GM21723 (cell line): ENCODE results near the gene C1orf35.

Experiments
- ATAC-seq: cut with Tn5 transposase; IDR thresholded peaks from one replicate; pipeline ENCODE4 v1.9.1; 2021; ENCODE audit warnings: mild to moderate bottlenecking, moderate library complexity; ENCODE audit not compliant: unreplicated experiment

C1orf35 gene

DNA sequence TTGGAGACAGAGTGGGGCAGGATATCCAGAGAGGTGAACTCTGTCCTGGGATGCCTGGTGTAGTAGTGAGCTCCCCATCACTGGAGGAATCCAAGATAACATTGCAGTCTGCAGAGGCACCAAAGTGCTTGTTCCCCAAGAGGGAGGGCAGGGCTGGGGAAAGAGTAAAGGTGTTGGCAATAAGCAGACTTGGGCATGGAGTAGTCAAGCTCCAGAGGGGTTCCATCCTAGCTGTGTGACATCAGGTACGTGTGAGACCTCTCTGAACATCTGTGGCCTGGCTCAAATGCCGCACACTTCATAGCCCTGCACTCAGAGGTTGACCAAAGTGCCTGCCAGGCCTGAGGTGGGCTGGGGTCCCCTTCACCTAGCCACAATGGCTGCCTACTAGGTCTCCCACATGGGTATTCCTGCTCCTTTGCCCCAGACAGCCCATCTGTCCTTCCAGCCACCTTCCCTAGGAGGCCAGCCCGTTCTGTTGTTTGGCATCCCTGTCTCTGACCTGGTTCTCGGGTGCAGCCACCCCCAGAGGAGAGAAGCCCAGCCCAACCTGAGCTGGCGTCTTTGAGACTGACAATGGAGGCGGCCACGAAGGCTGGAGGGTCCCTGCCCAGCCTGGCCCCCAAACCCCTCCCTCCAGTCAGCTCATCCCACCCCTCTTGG lies 23.4 kb downstream of the C1orf35 start:
- no peak for ATAC-seq

DNA sequence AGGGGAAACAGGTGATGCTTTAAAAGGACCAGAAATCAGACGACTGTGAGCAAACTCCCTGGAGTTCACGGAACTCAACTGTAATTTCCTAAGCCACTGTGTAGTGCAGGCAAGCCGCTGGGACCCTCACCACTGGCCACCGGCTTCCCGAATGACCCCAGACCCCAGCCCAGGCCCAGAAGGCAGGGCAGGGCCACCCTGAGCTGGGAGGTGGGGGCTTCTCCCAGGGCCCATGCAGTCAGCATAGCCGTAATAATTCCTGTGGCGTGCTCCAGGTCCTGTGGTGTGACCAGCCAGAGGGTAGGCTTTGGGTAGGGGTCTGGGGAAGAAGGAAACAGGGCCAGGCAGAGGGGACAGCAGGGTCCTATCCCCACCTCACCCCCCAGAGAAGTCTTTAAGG lies 24.1 kb downstream of the C1orf35 start:
- ATAC-seq, result no peak

DNA sequence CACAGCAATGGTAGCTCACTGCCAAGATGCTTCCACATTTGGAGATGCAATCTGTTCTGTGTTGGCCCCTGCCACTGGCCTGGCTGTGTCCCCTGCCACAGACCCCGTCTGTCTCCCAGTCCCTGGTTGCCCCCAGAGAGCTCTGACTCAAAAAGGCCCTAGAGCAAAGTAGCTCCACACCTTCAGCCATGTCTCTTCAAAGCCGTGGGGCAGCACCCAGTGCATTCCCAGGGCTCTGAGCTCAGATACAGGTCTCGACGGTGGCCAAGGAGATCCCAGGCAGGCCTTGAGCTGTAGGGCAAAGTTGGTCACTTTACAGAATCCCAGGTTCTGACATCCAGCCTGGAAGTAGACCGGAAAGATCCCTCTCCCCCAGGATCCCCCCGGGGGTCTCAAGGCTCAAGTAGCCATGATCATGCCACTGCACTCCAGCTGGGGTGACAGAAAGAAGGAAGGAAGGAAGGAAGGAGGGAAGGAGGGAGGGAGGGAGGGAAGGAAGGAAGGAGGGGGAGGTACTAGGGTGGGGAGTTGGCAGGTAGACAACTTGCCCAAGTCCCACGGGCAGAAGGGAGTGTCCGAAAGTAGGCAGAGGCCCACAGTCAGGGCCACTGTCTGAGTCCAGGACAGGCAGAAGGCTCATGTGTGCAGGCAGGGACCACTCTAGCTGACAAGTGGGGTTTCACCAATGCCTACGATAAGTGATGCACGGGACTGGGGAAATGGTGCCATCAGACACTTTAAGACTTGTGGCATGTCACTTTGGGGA lies 25.4 kb downstream of the C1orf35 start:
- no peak for ATAC-seq

DNA sequence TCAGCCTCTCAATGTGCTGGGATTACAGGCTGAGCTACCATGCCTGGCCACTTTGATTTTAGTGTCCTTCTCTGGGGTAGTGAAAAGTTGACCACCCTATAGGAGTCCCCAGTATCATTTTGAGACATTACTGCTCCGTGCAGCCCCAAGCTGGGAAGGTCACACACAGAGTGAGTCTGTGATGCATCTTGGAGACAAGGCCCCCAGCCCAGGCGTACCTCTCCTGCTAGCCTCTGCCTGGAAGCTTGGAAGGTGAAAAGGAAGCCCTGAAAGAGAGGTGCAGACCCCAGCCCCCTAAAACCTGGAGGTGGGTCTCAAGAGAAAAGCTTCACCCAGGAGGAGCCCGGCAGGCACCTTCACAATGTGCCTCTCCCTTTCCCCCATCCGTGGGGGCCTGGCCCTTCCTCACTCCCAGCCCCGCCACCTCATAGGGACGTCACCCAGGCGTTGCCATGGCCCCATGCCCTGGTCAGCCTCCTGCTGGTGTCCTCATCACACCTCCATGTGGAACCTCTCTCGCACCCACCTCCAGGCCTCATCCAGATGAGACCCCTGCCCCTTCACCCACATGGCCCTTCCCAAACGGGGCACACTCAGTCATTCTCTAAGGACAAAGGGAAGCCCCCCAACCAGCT lies 26.2 kb downstream of the C1orf35 start:
- no peak for ATAC-seq

DNA sequence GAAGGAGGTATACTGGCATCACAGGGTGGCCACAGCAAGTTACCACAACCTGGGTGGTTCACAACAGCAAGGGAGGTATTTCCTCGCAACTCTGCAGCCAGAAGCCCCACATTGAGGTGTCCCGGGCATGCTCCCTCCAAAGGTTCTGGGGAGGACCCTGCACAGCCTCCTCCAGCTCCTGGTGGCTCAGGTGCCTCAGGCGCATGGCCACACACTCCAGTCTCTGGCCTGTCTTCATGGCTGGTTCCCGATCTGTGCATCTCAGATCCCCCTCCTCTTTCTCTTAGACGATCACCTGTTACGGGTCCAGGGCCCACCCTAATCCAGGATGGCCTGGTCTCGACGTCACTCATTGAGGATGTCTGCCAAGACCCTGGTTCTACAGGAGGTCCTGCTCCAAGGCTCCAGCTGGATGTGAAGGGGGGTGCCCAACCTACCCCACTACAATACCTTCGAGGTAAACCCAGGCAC lies 27.3 kb downstream of the C1orf35 start:
- ATAC-seq, result no peak

DNA sequence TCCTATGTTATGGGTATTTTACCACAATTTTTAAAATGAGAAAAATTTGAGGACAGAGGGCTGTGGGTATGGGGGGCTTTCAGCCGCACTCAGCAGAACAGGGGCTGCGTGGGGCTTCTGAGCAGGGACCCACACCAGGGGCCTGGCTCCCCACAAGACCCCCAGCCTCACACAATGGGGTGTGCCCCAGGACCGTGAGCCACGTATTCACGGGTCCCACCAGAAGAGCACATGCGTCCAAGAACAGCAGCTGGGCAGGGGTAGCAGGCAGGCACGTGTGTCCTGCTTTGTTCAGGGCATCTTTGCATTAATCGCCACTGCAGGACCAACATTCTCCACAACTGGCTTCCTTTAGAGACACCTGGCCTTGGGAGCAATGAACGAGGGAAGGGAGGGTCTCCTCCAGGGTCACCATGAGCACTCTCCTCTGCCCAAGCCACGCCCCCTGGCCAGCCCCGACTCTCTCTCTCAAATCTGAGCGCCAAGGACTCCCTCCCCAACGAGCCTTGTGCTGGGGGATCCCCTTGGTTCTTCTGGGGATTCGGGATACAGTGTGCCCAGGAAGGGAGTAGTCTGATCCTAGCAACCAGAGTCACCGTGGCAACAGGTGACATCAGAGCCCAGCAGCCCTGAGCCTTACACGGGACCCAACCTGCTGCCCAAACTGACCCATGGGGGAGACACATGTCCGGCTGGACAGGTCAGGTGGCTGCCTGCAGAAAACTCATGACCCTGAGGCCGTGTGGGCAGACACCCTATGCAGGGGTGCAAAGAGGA lies 28.0 kb downstream of the C1orf35 start:
- ATAC-seq, result no peak

DNA sequence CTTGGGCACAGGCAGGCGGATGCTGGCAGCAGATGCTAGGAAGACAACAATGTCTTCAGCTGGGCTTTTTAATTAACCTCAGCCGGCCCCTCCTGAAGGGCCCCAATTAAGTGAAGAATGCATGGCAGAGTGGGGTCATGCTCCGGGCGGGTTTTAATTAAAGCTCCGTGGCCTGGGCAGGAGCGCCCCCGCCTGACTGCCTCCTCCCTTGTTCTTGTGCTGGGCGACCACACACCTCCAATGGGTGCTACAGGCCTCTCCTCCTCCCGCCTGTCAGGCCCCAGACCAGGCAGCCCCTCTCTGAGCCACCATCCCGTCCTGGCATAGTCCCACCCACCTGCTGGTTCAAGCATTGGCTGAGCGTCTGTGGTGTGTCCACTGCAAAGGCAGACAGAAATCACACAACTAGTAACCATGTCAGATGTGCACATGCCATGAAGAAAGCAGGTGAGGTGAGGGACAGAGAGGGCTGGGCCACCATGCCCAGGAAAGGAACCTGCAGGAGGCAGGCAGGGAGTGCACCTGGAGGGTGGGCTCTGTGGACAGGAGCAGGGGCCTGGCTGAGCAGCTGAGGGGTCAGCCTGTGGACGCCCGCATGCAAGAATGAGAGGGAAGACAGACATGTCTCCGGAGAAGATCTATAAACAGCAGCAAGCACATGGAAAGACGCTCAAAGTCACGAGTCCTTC lies 29.1 kb downstream of the C1orf35 start:
- no peak for ATAC-seq

DNA sequence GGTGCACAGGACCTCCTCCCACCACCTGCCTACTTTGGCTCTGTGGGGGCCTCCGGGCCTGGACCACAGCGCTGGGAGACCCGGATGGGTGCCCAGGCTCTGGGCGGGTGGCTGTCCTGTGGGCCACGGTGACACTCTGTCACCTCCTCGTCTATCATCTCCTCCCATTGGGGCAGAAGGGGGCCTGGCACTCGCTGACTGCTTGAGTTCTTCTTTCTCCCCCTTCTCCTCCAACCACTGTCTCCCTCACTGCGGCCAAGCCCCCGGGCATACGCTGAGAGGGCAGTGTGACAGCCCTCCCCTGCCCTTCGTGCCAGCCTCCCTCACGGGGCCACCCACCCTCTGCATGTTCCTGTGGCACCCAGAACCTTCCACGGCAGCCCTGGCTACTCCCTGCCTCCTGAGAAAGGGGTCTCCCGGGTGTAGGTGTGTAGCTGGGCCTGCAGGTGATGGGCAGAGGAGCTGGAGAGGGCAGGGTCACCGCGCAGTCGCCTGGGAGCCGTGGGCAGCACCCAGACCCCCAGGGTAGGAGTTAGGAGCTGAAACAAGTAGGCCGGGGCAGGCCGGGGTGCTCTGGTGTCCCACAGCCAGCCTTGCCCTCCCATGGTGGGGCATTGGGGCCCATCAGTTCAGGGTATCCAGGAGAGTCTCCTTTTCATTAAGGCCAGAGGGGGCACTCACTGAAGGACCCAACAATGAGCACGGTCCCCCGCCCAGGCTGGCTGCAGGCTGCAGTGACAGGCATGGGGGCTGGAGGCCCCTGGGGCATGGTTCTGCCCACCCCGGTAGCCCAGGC lies 29.9 kb downstream of the C1orf35 start:
- ATAC-seq, result no peak

DNA sequence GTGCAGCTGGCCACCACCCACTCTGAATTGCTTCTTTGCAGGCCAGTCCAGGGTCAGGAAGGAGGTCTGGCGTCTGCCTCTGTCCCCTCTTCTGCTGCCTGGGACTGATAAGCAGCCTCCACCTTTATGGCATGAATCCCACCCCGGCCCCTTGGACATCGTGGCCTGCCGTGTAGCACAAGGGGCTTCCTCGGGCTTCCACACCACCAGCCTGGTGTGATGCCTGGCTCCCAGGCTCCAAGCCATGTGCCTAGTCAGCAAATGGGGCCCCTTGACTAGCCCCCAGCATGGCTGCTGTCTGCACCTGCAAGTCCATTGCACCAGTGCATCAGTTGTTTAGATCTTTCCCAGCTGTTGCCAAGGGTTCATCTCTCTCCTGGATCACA lies 30.5 kb downstream of the C1orf35 start:
- no peak for ATAC-seq

DNA sequence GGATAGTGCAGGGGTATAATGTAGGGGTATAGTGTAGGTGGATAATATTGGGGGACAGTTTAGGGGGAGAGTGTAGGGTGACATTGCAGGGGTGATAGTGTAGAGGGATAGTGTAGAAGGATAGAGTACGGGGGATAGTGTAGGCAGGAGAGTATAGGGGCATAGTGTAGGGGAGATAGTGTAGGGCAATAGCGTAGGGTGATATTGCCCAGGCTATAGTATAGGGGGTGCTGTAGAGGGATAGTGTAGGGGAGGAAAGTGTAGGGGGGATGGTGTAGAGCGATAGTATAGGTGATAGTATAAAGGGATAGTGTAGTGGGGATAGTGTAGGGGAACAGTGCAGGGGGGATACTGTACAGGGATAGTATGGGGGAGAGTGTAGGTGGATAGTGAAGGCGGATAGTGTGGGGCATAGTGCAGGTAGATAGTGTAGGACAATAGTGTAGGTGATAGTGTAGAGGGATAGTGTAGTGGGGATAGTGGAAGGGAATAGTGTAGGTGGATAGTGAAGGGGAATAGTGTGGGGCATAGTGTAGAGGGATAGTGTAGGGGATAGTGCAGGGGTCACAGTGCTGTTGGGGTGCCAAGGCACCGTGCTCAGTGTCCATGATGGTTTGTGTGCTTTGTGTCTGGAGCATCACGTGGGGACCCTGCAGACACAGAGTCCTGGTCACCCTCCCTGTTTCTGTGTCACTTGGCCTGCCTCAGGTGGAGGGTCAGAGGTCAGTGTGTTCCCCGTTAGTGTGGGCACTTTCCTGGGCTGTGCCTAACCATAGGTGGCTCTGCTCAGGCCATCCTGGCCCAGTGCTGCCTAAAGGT lies 31.1 kb downstream of the C1orf35 start:
- no peak for ATAC-seq

DNA sequence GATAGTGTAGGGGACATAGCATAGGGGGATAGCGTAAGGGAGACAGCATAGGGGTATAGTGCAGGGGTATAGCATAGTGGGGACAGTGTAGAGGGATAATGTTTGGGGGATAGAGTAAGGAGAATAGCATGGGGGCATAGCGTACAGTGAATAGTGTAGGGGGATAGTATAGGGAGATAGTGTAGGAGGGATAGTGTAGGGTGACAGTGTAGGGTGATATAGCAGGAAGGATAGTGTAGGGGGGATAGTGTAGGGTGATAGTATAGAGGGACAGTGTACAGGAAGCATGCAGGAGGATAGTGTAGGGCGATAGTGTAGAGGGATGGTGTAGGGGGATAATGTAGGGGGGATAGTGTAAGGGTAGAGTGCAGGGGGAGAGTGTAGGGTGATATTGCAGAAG lies 32.3 kb downstream of the C1orf35 start:
- ATAC-seq, result no peak

DNA sequence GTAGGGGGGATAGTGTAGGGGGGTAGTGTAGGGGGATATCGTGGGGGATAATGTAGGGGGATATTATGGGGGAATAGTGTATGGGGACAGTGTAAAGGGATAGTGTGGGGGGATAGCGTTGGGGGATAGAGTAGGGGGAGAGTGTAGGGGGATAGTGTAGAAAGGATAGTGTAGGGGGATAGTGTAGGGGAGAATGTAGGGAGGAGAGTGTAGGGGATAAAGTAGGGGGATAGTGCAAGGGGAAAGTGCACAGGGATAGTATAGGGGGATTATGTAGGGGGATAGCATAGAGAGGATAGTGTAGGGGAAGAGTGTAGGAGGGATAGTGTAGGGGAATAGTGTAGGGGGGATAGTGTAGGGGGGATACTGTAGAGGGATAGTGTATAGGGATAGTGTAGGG lies 33.0 kb downstream of the C1orf35 start:
- ATAC-seq, result no peak

DNA sequence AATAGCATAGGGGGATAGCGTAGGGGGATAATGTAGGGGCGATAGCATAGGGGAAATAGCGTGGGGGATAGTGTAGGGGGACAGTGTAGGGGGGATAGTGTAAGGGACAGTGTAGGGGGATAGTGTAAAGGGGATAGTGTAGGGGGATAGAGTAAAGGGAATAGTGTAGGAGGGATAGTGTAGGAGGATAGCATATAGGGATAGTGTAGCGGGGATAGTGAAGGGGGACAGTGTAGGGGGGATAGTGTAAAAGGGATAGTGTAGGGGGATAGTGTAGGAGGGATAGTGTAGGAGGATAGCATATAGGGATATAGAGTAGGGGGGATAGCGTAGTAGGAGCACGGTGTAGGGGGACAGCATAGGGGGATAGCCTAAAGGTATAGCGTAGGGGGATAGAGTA lies 34.8 kb downstream of the C1orf35 start:
- no peak for ATAC-seq

DNA sequence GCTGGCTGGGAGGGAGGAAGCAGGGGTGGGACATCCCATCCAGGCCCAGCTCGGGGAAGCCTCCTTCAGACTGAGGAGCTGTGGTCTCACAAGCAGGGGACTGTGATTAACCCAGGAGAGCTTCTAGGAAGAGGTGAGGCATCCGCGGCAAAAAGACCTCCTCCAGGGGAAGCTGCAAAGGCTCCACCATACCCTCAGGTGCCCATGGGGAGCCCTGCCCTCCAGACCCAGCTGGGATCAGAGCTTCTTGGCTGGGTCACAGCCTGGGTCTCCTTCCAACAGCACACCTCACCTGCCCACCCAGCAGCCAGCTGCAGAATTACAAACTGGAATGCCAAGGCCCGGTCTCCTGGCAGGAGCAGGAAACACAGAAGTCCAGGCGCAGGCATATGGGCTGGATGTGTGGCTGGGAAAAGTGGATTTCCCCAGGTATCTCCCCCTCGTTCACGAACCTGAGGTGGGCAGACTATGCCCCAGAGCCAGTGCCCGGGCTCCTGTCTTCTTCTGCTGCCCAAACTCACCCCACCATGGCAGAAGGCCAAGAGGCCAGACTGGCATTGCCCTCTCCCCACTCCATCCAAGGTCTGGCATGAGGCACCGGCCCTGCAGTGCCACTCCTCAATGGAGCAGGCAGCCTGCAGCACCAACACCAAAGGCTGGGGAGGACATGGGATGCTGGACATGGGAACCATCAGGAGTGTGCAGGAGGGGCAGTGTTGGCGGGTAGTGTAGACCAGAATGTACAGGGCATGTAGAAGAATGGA lies 36.1 kb downstream of the C1orf35 start:
- ATAC-seq, result no peak

DNA sequence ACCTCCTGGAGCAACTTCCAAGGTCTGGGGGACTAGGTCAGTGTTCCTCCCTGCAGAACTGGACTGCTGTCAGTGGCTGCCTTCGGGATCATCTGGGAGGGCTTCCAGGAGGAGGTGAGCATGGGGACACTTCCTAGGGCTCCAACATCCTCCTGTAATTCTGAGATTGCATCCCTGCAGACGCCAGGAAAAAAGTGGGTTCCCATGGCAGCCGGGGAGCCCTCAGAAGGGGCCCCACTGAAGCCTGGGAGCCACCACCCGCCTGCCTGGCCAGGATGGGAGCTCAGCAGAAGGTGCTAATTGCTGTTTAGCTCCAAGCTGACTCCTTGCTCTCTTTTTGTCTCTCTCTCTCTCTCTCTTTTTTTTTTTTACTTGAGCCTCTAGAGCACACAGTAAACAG lies 36.7 kb downstream of the C1orf35 start:
- no peak for ATAC-seq

DNA sequence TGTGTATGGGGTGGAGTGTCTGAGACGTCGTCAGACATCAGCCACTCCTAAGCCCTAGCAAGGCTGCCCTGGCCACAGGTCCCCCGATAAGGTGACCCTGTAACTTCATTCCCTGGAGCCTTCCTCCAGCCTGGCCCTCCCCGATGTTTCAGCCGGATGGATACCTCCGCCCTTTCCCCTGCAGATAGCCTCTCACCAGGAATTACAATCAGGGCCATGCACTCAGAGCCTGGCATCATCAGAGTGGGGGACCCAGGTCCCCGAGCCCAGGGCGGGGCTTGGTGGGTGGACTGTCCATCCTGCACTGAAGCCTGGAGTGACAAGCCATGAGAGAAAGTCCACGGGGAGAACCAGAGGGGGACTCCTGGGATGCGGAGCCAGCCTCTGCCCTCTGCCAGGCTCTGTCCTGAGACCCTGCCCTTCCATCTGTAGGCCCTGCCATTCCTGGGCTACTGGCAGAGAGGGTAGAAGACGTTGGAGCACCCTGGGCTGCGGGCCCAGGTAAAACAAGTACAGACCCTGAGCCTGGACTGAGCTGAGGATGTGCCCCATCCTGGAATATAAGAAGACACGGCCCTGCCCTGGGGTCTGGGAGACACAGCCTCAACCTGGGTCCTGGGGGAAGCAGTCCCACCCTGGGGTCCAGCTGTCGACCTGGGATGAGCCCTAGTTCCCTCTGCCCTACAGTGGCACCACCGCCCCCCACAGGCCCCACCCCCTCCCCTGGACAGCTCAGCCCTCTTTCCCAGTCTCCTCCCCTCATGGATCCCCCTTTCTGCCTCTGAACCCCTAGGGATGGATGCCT lies 37.4 kb downstream of the C1orf35 start:
- ATAC-seq, result no peak

DNA sequence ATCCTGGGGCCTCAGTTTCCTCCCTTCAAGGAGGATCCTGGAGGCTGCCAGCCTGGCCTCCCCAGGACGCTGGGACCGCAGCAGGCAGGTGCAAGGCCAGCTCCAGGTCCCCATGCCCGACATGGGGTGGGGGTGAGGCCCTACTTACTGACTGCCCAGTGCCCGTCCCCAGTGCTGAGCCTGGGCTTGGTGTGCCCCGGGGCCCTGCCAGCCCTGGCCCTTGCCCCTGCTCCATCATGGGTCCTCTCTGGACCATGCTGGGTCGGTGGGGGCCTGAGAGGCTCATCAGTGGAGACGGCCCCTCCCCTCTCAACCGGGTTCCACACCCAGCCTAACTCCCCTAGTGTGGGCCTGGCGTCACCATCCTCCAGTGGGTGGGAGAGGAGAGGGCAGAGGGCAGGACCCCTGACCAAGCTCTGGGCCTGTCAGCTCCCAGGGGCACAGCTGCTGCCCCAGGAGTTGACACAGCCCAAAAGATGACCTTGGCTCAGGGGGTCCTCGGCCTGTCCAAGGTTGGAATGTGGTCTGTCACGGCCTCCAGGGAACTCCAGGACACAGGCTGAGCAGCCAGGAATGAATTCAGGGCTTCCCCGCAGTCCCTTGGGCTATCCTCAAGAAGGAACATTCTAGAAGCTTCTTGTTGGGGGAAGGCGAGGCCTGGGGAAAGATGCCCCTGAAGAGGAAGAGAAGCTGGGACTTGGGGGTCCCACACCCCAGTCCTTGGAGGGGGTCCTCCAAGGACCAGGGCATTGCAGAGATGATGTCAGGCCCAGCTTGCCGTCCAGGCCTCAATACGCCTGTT lies 38.2 kb downstream of the C1orf35 start:
- ATAC-seq, result no peak
